T-helper 1 cell treated with Interleukin-12 subunit alpha and Interleukin-12 subunit beta and Interleukin-4 antibody, amounts not matched to agents 30 μg/mL and 1 μg/mL, for 36 hours (primary cell): ENCODE results near the gene GPR155.

Experiments
- H3K27ac Mint-ChIP-seq: one replicate; pipeline ENCODE4 v1.8.0; 2021; ENCODE audit warnings: mild to moderate bottlenecking, mixed read lengths
- H3K27me3 Mint-ChIP-seq: one replicate; pipeline ENCODE4 v1.8.0; 2021; ENCODE audit warnings: low read depth, mixed read lengths
- H3K36me3 Mint-ChIP-seq: one replicate; pipeline ENCODE4 v1.8.0; 2021; ENCODE audit warnings: low read depth, mixed read lengths
- H3K4me1 Mint-ChIP-seq: one replicate; pipeline ENCODE4 v1.8.0; 2021; ENCODE audit warnings: low read depth, mixed read lengths
- H3K4me3 Mint-ChIP-seq: one replicate; pipeline ENCODE4 v1.8.0; 2021; ENCODE audit warnings: mild to moderate bottlenecking, moderate library complexity, mixed read lengths
- H3K9me3 Mint-ChIP-seq: one replicate; pipeline ENCODE4 v1.8.0; 2021; ENCODE audit warnings: mixed read lengths

Gene GPR155

GRCh38 chr2:174486563-174487107 lies at the start of gene GPR155:
Gene GPR155, minus strand, starts transcription at chr2:174487029. Its CDS starts 5,073 bp downstream, at chr2:174481956.
- H3K27me3 Mint-ChIP-seq: no peaks in the 10 kb centered on the region
- no peaks in the 10 kb centered on the region for H3K9me3 Mint-ChIP-seq
- H3K27ac Mint-ChIP-seq: peak within 1 kb of the TSS; percentile 87
- H3K4me1 Mint-ChIP-seq: peaks cover 54% of the 10 kb centered on the region
- peaks cover 14% of the 10 kb centered on the region for H3K36me3 Mint-ChIP-seq
- H3K4me3 Mint-ChIP-seq: peak within 1 kb of the TSS; percentile 94

- Mint-ChIP-seq H3K4me3 (no peak overlapping the region), H3K36me3 (no peaks in the 10 kb centered on the region), H3K9me3 (no peaks in the 10 kb centered on the region), H3K4me1 (peaks cover 2% of the 10 kb centered on the region), H3K27ac (no peak overlapping the region), H3K27me3 (peaks cover 13% of the 10 kb centered on the region)
Observed at GRCh38 chr2:174535757-174536703, 49.2 kb upstream of the GPR155 start.

- Mint-ChIP-seq H3K4me1 (peaks cover 2% of the 10 kb centered on the region), H3K27me3 (peaks cover 13% of the 10 kb centered on the region), H3K4me3 (no peak overlapping the region), H3K36me3 (peaks cover 3% of the 10 kb centered on the region), H3K27ac (no peak overlapping the region), H3K9me3 (no peaks in the 10 kb centered on the region)
Observed at GRCh38 chr2:174535083-174535482, 48.3 kb upstream of the GPR155 start.

GRCh38 chr2:174529916-174530315 lies 43.1 kb upstream of the GPR155 start:
- peaks cover 3% of the 10 kb centered on the region for H3K27me3 Mint-ChIP-seq
- H3K4me3 Mint-ChIP-seq: no peak overlapping the region
- peaks cover 12% of the 10 kb centered on the region for H3K9me3 Mint-ChIP-seq
- H3K4me1 Mint-ChIP-seq: peaks cover 1% of the 10 kb centered on the region
- no peak overlapping the region for H3K27ac Mint-ChIP-seq
- peaks cover 8% of the 10 kb centered on the region for H3K36me3 Mint-ChIP-seq

GRCh38 chr2:174527959-174528358 lies 41.1 kb upstream of the GPR155 start:
- no peak overlapping the region for H3K4me3 Mint-ChIP-seq
- H3K27ac Mint-ChIP-seq: no peak overlapping the region
- H3K9me3 Mint-ChIP-seq: peaks cover 12% of the 10 kb centered on the region
- peaks cover 3% of the 10 kb centered on the region for H3K27me3 Mint-ChIP-seq
- peaks cover 13% of the 10 kb centered on the region for H3K36me3 Mint-ChIP-seq
- peaks cover 10% of the 10 kb centered on the region for H3K4me1 Mint-ChIP-seq

GRCh38 chr2:174527101-174527721 lies 40.4 kb upstream of the GPR155 start:
- Mint-ChIP-seq H3K4me3 (no peak overlapping the region), H3K4me1 (peaks cover 14% of the 10 kb centered on the region), H3K9me3 (peaks cover 12% of the 10 kb centered on the region), H3K27ac (no peak overlapping the region), H3K36me3 (peaks cover 13% of the 10 kb centered on the region), H3K27me3 (peaks cover 3% of the 10 kb centered on the region)

GRCh38 chr2:174524527-174524926 lies 37.7 kb upstream of the GPR155 start:
- peaks cover 10% of the 10 kb centered on the region for H3K36me3 Mint-ChIP-seq
- H3K4me1 Mint-ChIP-seq: peaks cover 14% of the 10 kb centered on the region
- no peak overlapping the region for H3K4me3 Mint-ChIP-seq
- H3K27me3 Mint-ChIP-seq: peaks cover 5% of the 10 kb centered on the region
- H3K9me3 Mint-ChIP-seq: peaks cover 12% of the 10 kb centered on the region
- H3K27ac Mint-ChIP-seq: no peak overlapping the region

GRCh38 chr2:174522553-174522952 lies 35.7 kb upstream of the GPR155 start:
- Mint-ChIP-seq H3K27me3 (peaks cover 7% of the 10 kb centered on the region), H3K9me3 (peaks cover 7% of the 10 kb centered on the region), H3K36me3 (peaks cover 8% of the 10 kb centered on the region), H3K27ac (no peak overlapping the region), H3K4me1 (peaks cover 14% of the 10 kb centered on the region), H3K4me3 (no peak overlapping the region)

- H3K4me3 Mint-ChIP-seq: no peak overlapping the region
- peaks cover 15% of the 10 kb centered on the region for H3K4me1 Mint-ChIP-seq
- no peak overlapping the region for H3K27ac Mint-ChIP-seq
- H3K27me3 Mint-ChIP-seq: peaks cover 4% of the 10 kb centered on the region
- no peaks in the 10 kb centered on the region for H3K36me3 Mint-ChIP-seq
- peaks cover 5% of the 10 kb centered on the region for H3K9me3 Mint-ChIP-seq
Observed at GRCh38 chr2:174518395-174518794, 31.6 kb upstream of the GPR155 start.

GRCh38 chr2:174516501-174517378 lies 29.9 kb upstream of the GPR155 start:
- no peak overlapping the region for H3K4me3 Mint-ChIP-seq
- H3K9me3 Mint-ChIP-seq: peaks cover 20% of the 10 kb centered on the region
- peaks cover 4% of the 10 kb centered on the region for H3K27me3 Mint-ChIP-seq
- peaks cover 11% of the 10 kb centered on the region for H3K4me1 Mint-ChIP-seq
- peaks cover 5% of the 10 kb centered on the region for H3K36me3 Mint-ChIP-seq
- no peak overlapping the region for H3K27ac Mint-ChIP-seq

- Mint-ChIP-seq H3K4me1 (peaks cover 11% of the 10 kb centered on the region), H3K9me3 (peaks cover 51% of the 10 kb centered on the region), H3K27me3 (no peaks in the 10 kb centered on the region), H3K36me3 (peaks cover 28% of the 10 kb centered on the region), H3K4me3 (no peak overlapping the region), H3K27ac (no peak overlapping the region)
Observed at GRCh38 chr2:174512345-174512744, 25.5 kb upstream of the GPR155 start.

GRCh38 chr2:174511580-174512260 lies 24.9 kb upstream of the GPR155 start:
- H3K27me3 Mint-ChIP-seq: no peaks in the 10 kb centered on the region
- no peak overlapping the region for H3K27ac Mint-ChIP-seq
- H3K4me3 Mint-ChIP-seq: no peak overlapping the region
- H3K4me1 Mint-ChIP-seq: peaks cover 8% of the 10 kb centered on the region
- H3K36me3 Mint-ChIP-seq: peaks cover 33% of the 10 kb centered on the region
- peaks cover 56% of the 10 kb centered on the region for H3K9me3 Mint-ChIP-seq

GRCh38 chr2:174510583-174511189 lies 23.9 kb upstream of the GPR155 start:
- Mint-ChIP-seq H3K27ac (no peak overlapping the region), H3K9me3 (peaks cover 56% of the 10 kb centered on the region), H3K4me1 (peaks cover 5% of the 10 kb centered on the region), H3K4me3 (no peak overlapping the region), H3K36me3 (peaks cover 33% of the 10 kb centered on the region), H3K27me3 (no peaks in the 10 kb centered on the region)
